B cell (primary cell): ENCODE measurements around the gene CHST8. TPM values are rescaled to one million over a fixed set of nuclear protein-coding genes. Genes with fewer than 3 reads are reported as not detected.

ENCODE experiments used
- ATAC-seq: fragments of 200-7000 bp; cut with Tn5 transposase; one replicate; pipeline ENCODE4 v1.10.0; 2021; ENCODE audit warnings: low read depth, mild to moderate bottlenecking, moderate number of reproducible peaks, moderate library complexity
- CTCF ChIA-PET: fragments of 350-600 bp; sonication (Branson Sonifier 250); formaldehyde crosslinking; loops from one replicate; lab custom pipeline; 2021; ENCODE audit warnings: antibody characterized with exemption, inconsistent platforms; lab: Charles Lee
- POLR2A ChIA-PET: fragments of 350-600 bp; sonication (Branson Sonifier 250); formaldehyde crosslinking; loops from one replicate; lab custom pipeline; 2021; ENCODE audit warnings: antibody characterized with exemption; lab: Charles Lee
- DNase-seq: peaks from one replicate; pipeline ENCODE4 v3.0.0; 2013
- H2AFZ ChIP-seq: 2 replicates; pipeline ENCODE4 v1.6.1; 2012; ENCODE audit warnings: mild to moderate bottlenecking, low read depth, low read length; ENCODE audit not compliant: insufficient read depth, poor library complexity, severe bottlenecking
- H3K27ac ChIP-seq, 2 donors: 1 replicate in 1 of 2; 2 replicates in 1 of 2; pipeline ENCODE4 v1.5.1; 2012 to 2013; ENCODE audit warnings: low read length in 2 of 2, mild to moderate bottlenecking in 2 of 2, moderate library complexity in 1 of 2
- H3K27me3 ChIP-seq, 4 experiments: fragments of 200-600 bp in 1 of 4; sonication (generic) in 1 of 4; replicated peaks in 1 of 4; 1 replicate in 2 of 4; 2 replicates in 2 of 4; pipeline versions ENCODE4 v1.6.1 to v1.7.0; 2013 to 2016; ENCODE audit warnings: low read length in 3 of 4, mild to moderate bottlenecking in 2 of 4, mixed read lengths in 1 of 4, moderate library complexity in 1 of 4; ENCODE audit not compliant: insufficient read depth in 4 of 4, control insufficient read depth in 3 of 4; ENCODE audit errors: control extremely low read depth in 1 of 4
- H3K36me3 ChIP-seq, 2 experiments: replicated peaks in 1 of 2; 1 replicate in 1 of 2; 2 replicates in 1 of 2; pipeline versions ENCODE4 v1.6.1 to v1.7.1; 2013; ENCODE audit warnings: low read length in 1 of 2; ENCODE audit not compliant: insufficient read depth in 2 of 2, control insufficient read depth in 1 of 2; ENCODE audit errors: control extremely low read depth in 1 of 2, extremely low read depth in 1 of 2
- H3K4me1 ChIP-seq, 2 donors: fragments of 200-600 bp in 1 of 2; sonication (generic) in 1 of 2; 1 replicate in 1 of 2; 2 replicates in 1 of 2; pipeline versions ENCODE4 v1.5.1 to v1.6.1; 2013 to 2017; ENCODE audit warnings: low read length in 2 of 2; ENCODE audit not compliant: control insufficient read depth in 2 of 2, insufficient read depth in 2 of 2
- H3K4me2 ChIP-seq: replicated peaks from 2 replicates; pipeline ENCODE3; 2012; ENCODE audit warnings: mild to moderate bottlenecking, low read depth, low read length; ENCODE audit not compliant: poor library complexity, severe bottlenecking
- H3K4me3 ChIP-seq, 5 experiments: fragments of 200-600 bp in 1 of 5; sonication (generic) in 1 of 5; 1 replicate in 3 of 5; 2 replicates in 2 of 5; pipeline versions ENCODE4 v1.5.1 to v1.7.0; 2011 to 2016; ENCODE audit warnings: low read length in 4 of 5, mild to moderate bottlenecking in 4 of 5, low read depth in 2 of 5, control low read depth in 1 of 5, moderate library complexity in 1 of 5; ENCODE audit not compliant: insufficient read depth in 1 of 5; ENCODE audit errors: control extremely low read depth in 1 of 5, extremely low read depth in 1 of 5
- H3K79me2 ChIP-seq: fragments of 200-600 bp; sonication (generic); one replicate; pipeline ENCODE4 v1.6.0; 2016; ENCODE audit warnings: low read length; ENCODE audit not compliant: control insufficient read depth, insufficient read depth
- H3K9ac ChIP-seq: fragments of 200-600 bp; sonication (generic); 2 replicates; pipeline ENCODE4 v1.6.1; 2017; ENCODE audit warnings: mild to moderate bottlenecking, low read length, moderate library complexity
- H3K9me3 ChIP-seq, 3 donors: one replicate each; pipeline versions ENCODE4 v1.6.1 to v1.7.1; 2013; ENCODE audit warnings: low read length in 2 of 3; ENCODE audit not compliant: control insufficient read depth in 2 of 3, insufficient read depth in 1 of 3; ENCODE audit errors: control extremely low read depth in 1 of 3
- H4K20me1 ChIP-seq: 2 replicates; pipeline ENCODE4 v1.6.0; 2012; ENCODE audit warnings: mild to moderate bottlenecking, low read length; ENCODE audit not compliant: insufficient read depth, control insufficient read depth, poor library complexity, severe bottlenecking
- H3K27ac Mint-ChIP-seq: one replicate; pipeline ENCODE4 v1.8.0; 2021; ENCODE audit warnings: mixed read lengths
- H3K27me3 Mint-ChIP-seq: one replicate; pipeline ENCODE4 v1.8.0; 2021; ENCODE audit warnings: mixed read lengths
- H3K4me1 Mint-ChIP-seq: one replicate; pipeline ENCODE4 v1.8.0; 2021; ENCODE audit warnings: mixed read lengths
- H3K4me3 Mint-ChIP-seq: one replicate; pipeline ENCODE4 v1.8.0; 2021; ENCODE audit warnings: mixed read lengths
- H3K9me3 Mint-ChIP-seq: one replicate; pipeline ENCODE4 v1.8.0; 2022; ENCODE audit warnings: mixed read lengths; ENCODE audit not compliant: insufficient read depth
- CTCF ChIP-seq: fragments of 200-600 bp; IDR thresholded peaks from one replicate; pipeline ENCODE4 v1.8.0; 2022; ENCODE audit warnings: antibody characterized with exemption, mild to moderate bottlenecking
- EZH2 ChIP-seq: IDR thresholded peaks from 2 replicates; pipeline ENCODE4 v1.6.1; 2012; ENCODE audit warnings: borderline replicate concordance, low read depth, mild to moderate bottlenecking, moderate library complexity, low read length; ENCODE audit not compliant: insufficient read depth, poor library complexity, severe bottlenecking
- WGBS: methylation state at CpG from one replicate; pipeline ENCODE4 v1.1.5; 2013; ENCODE audit warnings: missing lambda C conversion rate; ENCODE audit not compliant: insufficient coverage; 5-methylcytosine and 5-hydroxymethylcytosine counted together
- intact Hi-C: fragments of 100-400 bp; cut with micrococcal nuclease; formaldehyde crosslinking; loops from one replicate; pipeline ENCODE4 v1.10.0; 2022
- polyA plus RNA-seq: library from polyadenylated mRNA; depleted of rRNA; stranded (reverse); fragments of >200 nt; gene quantifications from 2 replicates; pipeline ENCODE4 v1.2.3, GENCODE V29; 2012
- total RNA-seq, 2 donors: library from RNA; stranded (reverse); fragments of 120-200 nt in 1 of 2; gene quantifications; 1 replicate in 1 of 2; 2 replicates in 1 of 2; pipeline versions ENCODE4 v1.2.3 to v1.2.4, GENCODE V29; 2013 to 2022

The CHST8 gene
- total and polyA plus RNA-seq, 2 donors (not counting 1 experiment from before 2014, with no cell fraction given), result not detected

GRCh38 chr19:33781996-33782395 lies 160.2 kb downstream of the CHST8 start:
- H3K4me1 ChIP-seq, result peaks cover 3 to 4% of the 10 kb centered on the region in 2 donors
- no peak overlapping the region for H3K27ac ChIP-seq
- peaks cover 48% of the 10 kb centered on the region for H3K27me3 Mint-ChIP-seq
- peaks cover 7% of the 10 kb centered on the region for H3K4me1 Mint-ChIP-seq
- H3K9me3 ChIP-seq, result peaks cover 0 to 14% (median 0%) of the 10 kb centered on the region in 3 donors
- 72% methylated on average over 3 of the region's 5 CpGs for WGBS
- intact Hi-C loops, result no loop called here
- no peak for DNase-seq
- H4K20me1 ChIP-seq, result no peaks in the 10 kb centered on the region
- no peak overlapping the region for H3K4me3 ChIP-seq
- H3K36me3 ChIP-seq, result no peaks in the 10 kb centered on the region
- no peaks in the 10 kb centered on the region for H3K9me3 Mint-ChIP-seq
- no peak overlapping the region for H3K27ac Mint-ChIP-seq
- no peak for ATAC-seq
- POLR2A ChIA-PET, result no interaction called here
- peaks cover 0 to 31% (median 2%) of the 10 kb centered on the region in 4 experiments for H3K27me3 ChIP-seq
- H3K4me3 Mint-ChIP-seq, result no peak overlapping the region
- H3K4me2 ChIP-seq, result no peak overlapping the region
- no peak overlapping the region for H3K9ac ChIP-seq
- no peaks in the 10 kb centered on the region for H3K79me2 ChIP-seq
- TF ChIP-seq EZH2, result no peak
- no peak for TF ChIP-seq CTCF
- CTCF ChIA-PET, result interaction anchor here (1.6 kb wide), 1 partner anchor 314 kb away, joined by 5 read pairs; no protein-coding TSS in a partner anchor
- no peak overlapping the region for H2AFZ ChIP-seq

GRCh38 chr19:33784432-33784831 lies 162.7 kb downstream of the CHST8 start:
- Histone ChIP-seq H3K36me3 (no peaks in the 10 kb centered on the region), H3K9me3 (peaks cover 0 to 3% (median 0%) of the 10 kb centered on the region in 3 donors), H2AFZ (no peak overlapping the region), H3K27ac (no peak overlapping the region), H3K4me1 (no peaks in the 10 kb centered on the region), H3K4me2 (no peak overlapping the region), H3K79me2 (no peaks in the 10 kb centered on the region), H3K9ac (no peak overlapping the region), H3K4me3 (no peak overlapping the region), H4K20me1 (no peaks in the 10 kb centered on the region), H3K27me3 (peaks cover 0 to 17% (median 0%) of the 10 kb centered on the region in 4 experiments)
- DNase-seq (no peak), ATAC-seq (no peak)
- Mint-ChIP-seq H3K27ac (no peak overlapping the region), H3K4me1 (no peaks in the 10 kb centered on the region), H3K27me3 (peaks cover 52% of the 10 kb centered on the region), H3K9me3 (no peaks in the 10 kb centered on the region), H3K4me3 (no peak overlapping the region)
- ChIA-PET CTCF (interaction anchor here (0.6 kb wide), 1 partner anchor 644 kb away, joined by 3 read pairs; the partner anchor contains the start of gene UBA2), POLR2A (no interaction called here)
- no peak for TF ChIP-seq EZH2
- TF ChIP-seq CTCF, result no peak
- intact Hi-C loops, result no loop called here
- 82% methylated on average over 5 of the region's 5 CpGs for WGBS
